GM12878 (cell line): ENCODE data around the gene CUTC. TPM values are rescaled to one million over a fixed set of nuclear protein-coding genes. Genes with fewer than 3 reads are reported as not detected.

Source experiments
- ATAC-seq: fragments of 200-7000 bp; cut with Tn5 transposase; 3 replicates; pipeline ENCODE4 v1.9.1; 2020; ENCODE audit warnings: mild to moderate bottlenecking, moderate library complexity
- BruUV-seq: library from RNA; stranded (reverse); fragments of 400-500 nt; replicated peaks from 2 replicates; lab custom pipeline; 2021; lab: Mats Ljungman, UMichigan
- CTCF ChIA-PET: fragments of 300-600 bp; sonication (Branson Sonifier 250); formaldehyde crosslinking; extraction: SDS; loops from one replicate; lab custom pipeline; 2021; ENCODE audit warnings: inconsistent platforms; lab: Yijun Ruan, JAX
- POLR2A ChIA-PET: fragments of 350-600 bp; formaldehyde crosslinking; extraction: SDS; loops from one replicate; lab custom pipeline; 2021; ENCODE audit warnings: inconsistent platforms; lab: Charles Lee
- RAD21 ChIA-PET: fragments of 300-600 bp; sonication (Branson Sonifier 250); formaldehyde crosslinking; loops from one replicate; lab custom pipeline; 2023; ENCODE audit warnings: antibody characterized with exemption; ENCODE audit not compliant: unreplicated experiment; lab: Charles Lee
- SMC1A ChIA-PET: fragments of 300-600 bp; sonication (Branson Sonifier 250); formaldehyde crosslinking; loops from one replicate; lab custom pipeline; 2023; ENCODE audit not compliant: unreplicated experiment, uncharacterized antibody; lab: Charles Lee
- DNase-seq: peaks from one replicate; pipeline ENCODE4 v3.0.0-alpha.2; 2011; ENCODE audit warnings: low read depth, low spot score
- FAIRE-seq: peaks from 3 replicates; lab custom pipeline; 2011; peaks lifted over from hg19 to GRCh38; lab: Jason Lieb, UNC
- H2AFZ ChIP-seq: 2 replicates; pipeline ENCODE4 v1.6.0; 2011; ENCODE audit warnings: low read depth, low read length, control low read depth; ENCODE audit not compliant: control insufficient read depth
- H3K27ac ChIP-seq: 2 replicates; pipeline ENCODE4 v1.5.1; 2011; ENCODE audit warnings: control low read depth; ENCODE audit not compliant: control insufficient read depth, insufficient read depth
- H3K27me3 ChIP-seq, 2 experiments: replicated peaks in 1 of 2; 2 replicates each; pipeline versions ENCODE4 v1.6.0 to v1.6.1; 2011; ENCODE audit warnings: low read length in 1 of 2; ENCODE audit not compliant: control insufficient read depth in 2 of 2, insufficient read depth in 2 of 2
- H3K36me3 ChIP-seq, 2 experiments: 2 replicates each; pipeline ENCODE4 v1.5.1; 2011; ENCODE audit warnings: low read length in 1 of 2; ENCODE audit not compliant: control insufficient read depth in 2 of 2, insufficient read depth in 2 of 2
- H3K4me1 ChIP-seq: 2 replicates; pipeline ENCODE4 v1.6.1; 2011; ENCODE audit warnings: mild to moderate bottlenecking, low read length, moderate library complexity, mixed read lengths; ENCODE audit not compliant: control insufficient read depth, insufficient read depth
- H3K4me2 ChIP-seq: 2 replicates; pipeline ENCODE4 v1.6.0; 2011; ENCODE audit warnings: control low read depth; ENCODE audit not compliant: control insufficient read depth, insufficient read depth
- H3K4me3 ChIP-seq: fragments of 200-600 bp; sonication (generic); 2 replicates; pipeline ENCODE4 v1.5.1; 2016
- H3K79me2 ChIP-seq: 2 replicates; pipeline ENCODE4 v1.6.0; 2011; ENCODE audit warnings: low read length; ENCODE audit not compliant: control insufficient read depth, insufficient read depth
- H3K9ac ChIP-seq: 2 replicates; pipeline ENCODE4 v1.8.0; 2011; ENCODE audit warnings: low read length, control low read depth, mixed read lengths; ENCODE audit not compliant: control insufficient read depth, insufficient read depth
- H3K9me3 ChIP-seq: replicated peaks from 3 replicates; pipeline ENCODE4 v1.5.1; 2011; ENCODE audit warnings: mild to moderate bottlenecking, low read length; ENCODE audit not compliant: control insufficient read depth, insufficient read depth
- H4K20me1 ChIP-seq: 2 replicates; pipeline ENCODE4 v1.6.0; 2011; ENCODE audit not compliant: control insufficient read depth, insufficient read depth
- BCL11A ChIP-seq: IDR thresholded peaks from 2 replicates; pipeline ENCODE4 v1.6.1; 2011; ENCODE audit warnings: low read depth, low read length
- CBFB ChIP-seq: IDR thresholded peaks from 2 replicates; pipeline ENCODE4 v1.6.1; 2016; ENCODE audit warnings: antibody characterized with exemption, low read depth
- CHD4 ChIP-seq: fragments of 200-600 bp; sonication (generic); IDR thresholded peaks from 2 replicates; pipeline ENCODE4 v1.6.1; 2016; ENCODE audit warnings: mild to moderate bottlenecking
- HSF1 ChIP-seq: fragments of 150-350 bp; IDR thresholded peaks from 2 replicates; pipeline ENCODE4 v1.6.1; 2014; ENCODE audit warnings: mild to moderate bottlenecking, low read depth, low read length
- MLLT1 ChIP-seq: fragments of 450-650 bp; IDR thresholded peaks from 2 replicates; pipeline ENCODE4 v1.6.1; 2016; ENCODE audit warnings: mild to moderate bottlenecking
- MTA3 ChIP-seq: IDR thresholded peaks from 2 replicates; pipeline ENCODE4 v1.6.1; 2012; ENCODE audit warnings: low read length, inconsistent platforms, borderline replicate concordance
- MXI1 ChIP-seq: fragments of 150-350 bp; IDR thresholded peaks from 2 replicates; pipeline ENCODE4 v1.6.1; 2011; ENCODE audit warnings: low read depth, mild to moderate bottlenecking, inconsistent platforms, low read length, improper control_type of control experiment
- MYC ChIP-seq: IDR thresholded peaks from 2 replicates; pipeline ENCODE4 v1.6.1; 2011; ENCODE audit warnings: mild to moderate bottlenecking, low read length, moderate library complexity, inconsistent platforms; ENCODE audit not compliant: insufficient read depth, insufficient replicate concordance, insufficient read length, severe bottlenecking
- POLR2A ChIP-seq: IDR thresholded peaks from 2 replicates; pipeline ENCODE4 v1.6.1; 2011; ENCODE audit warnings: low read depth, mild to moderate bottlenecking, low read length
- POLR2AphosphoS5 ChIP-seq: IDR thresholded peaks from 2 replicates; pipeline ENCODE4 v1.6.1; 2011; ENCODE audit warnings: mild to moderate bottlenecking, low read length, inconsistent platforms
- RAD51 ChIP-seq: fragments of 450-650 bp; IDR thresholded peaks from 2 replicates; pipeline ENCODE4 v1.6.1; 2016; ENCODE audit warnings: moderate library complexity, mild to moderate bottlenecking, inconsistent platforms
- SIX5 ChIP-seq: IDR thresholded peaks from 2 replicates; pipeline ENCODE4 v1.6.1; 2011; ENCODE audit warnings: mild to moderate bottlenecking, low read depth, low read length, moderate library complexity; ENCODE audit not compliant: severe bottlenecking
- WGBS: methylation state at CpG from one replicate; pipeline ENCODE4 v1.1.6; 2016; ENCODE audit warnings: low lambda C conversion rate; ENCODE audit not compliant: insufficient replicate concordance, insufficient coverage; ENCODE audit errors: missing lambda C conversion rate; 5-methylcytosine and 5-hydroxymethylcytosine counted together
- in situ Hi-C: fragments of 300-500 bp; cut with MboI; formaldehyde crosslinking; loops from 9 replicates; pipeline ENCODE4 v1.14.3; 2018; ENCODE audit warnings: mixed read lengths
- intact Hi-C: fragments of 100-400 bp; cut with micrococcal nuclease; formaldehyde crosslinking; loops from one replicate; pipeline ENCODE4 v1.14.2; 2022; ENCODE audit not compliant: unreplicated experiment
- polyA plus RNA-seq, 11 experiments: library from polyadenylated mRNA; depleted of rRNA in 4 of 11; unstranded in 6 of 11; stranded (reverse) in 5 of 11; fragments of >200 nt; fragmentation: Nextera tagmentation in 4 of 11; fragmentation: Illumina TruSeq in 1 of 11; extraction: Ambion mirVana in 4 of 11; extraction: Trizol in 1 of 11; gene quantifications; 1 replicate in 1 of 11; 2 replicates in 10 of 11; pipeline versions ENCODE4 v1.2.1 to v1.2.3, GENCODE V29; 2011 to 2016; ENCODE audit warnings: inconsistent platforms in 2 of 11, missing spikeins in 2 of 11, low read depth in 1 of 11
- total RNA-seq, 4 experiments: library from RNA; depleted of rRNA in 3 of 4; stranded (reverse); fragments of >200 nt in 3 of 4; fragmentation: Illumina TruSeq in 1 of 4; extraction: Trizol in 1 of 4; gene quantifications; 2 replicates each; pipeline versions ENCODE4 v1.2.1 to v1.2.3, GENCODE V29; 2013 to 2021

CUTC gene
- total and polyA plus RNA-seq, 10 of the 15 experiments (the other 5 are each of a cell fraction or from before 2014, with no cell fraction given): 23.8 to 71.7 (median 40.8) TPM

GRCh38 chr10:99804471-99804870, 72.4 kb downstream of the CUTC start:
- ChIA-PET SMC1A (interaction anchor here (1.2 kb wide), 1 partner anchor 272 kb away, joined by 3 read pairs; no protein-coding TSS in a partner anchor), CTCF (no interaction called here), RAD21 (no interaction called here), POLR2A (no interaction called here)
- Histone ChIP-seq H3K9me3 (no peaks in the 10 kb centered on the region), H3K36me3 (no peaks in the 10 kb centered on the region), H3K4me1 (no peaks in the 10 kb centered on the region), H3K9ac (no peak overlapping the region), H3K4me3 (no peak overlapping the region), H2AFZ (no peak overlapping the region), H3K27me3 (no peaks in the 10 kb centered on the region), H4K20me1 (no peaks in the 10 kb centered on the region), H3K27ac (no peak overlapping the region), H3K79me2 (no peaks in the 10 kb centered on the region), H3K4me2 (no peak overlapping the region)
- ATAC-seq (no peak), DNase-seq (no peak), FAIRE-seq (no peak)
- intact Hi-C loops (no loop called here), in situ Hi-C loops (no loop called here)
- WGBS: 30% methylated on average over 3 of the region's 3 CpGs
- BruUV-seq: no TSS peak
- TF ChIP-seq CHD4 (no peak), RAD51 (no peak), CBFB (no peak), MLLT1 (no peak)
- TF ChIP-seq, all 136 proteins: peak for 0

- Histone ChIP-seq H3K9ac (no peak overlapping the region), H2AFZ (no peak overlapping the region), H3K4me3 (no peak overlapping the region), H3K9me3 (no peaks in the 10 kb centered on the region), H4K20me1 (no peaks in the 10 kb centered on the region), H3K27ac (no peak overlapping the region), H3K36me3 (no peaks in the 10 kb centered on the region), H3K4me1 (no peaks in the 10 kb centered on the region), H3K27me3 (no peaks in the 10 kb centered on the region), H3K79me2 (no peaks in the 10 kb centered on the region), H3K4me2 (no peak overlapping the region)
- in situ Hi-C loops: no loop called here
- ChIA-PET SMC1A (no interaction called here), POLR2A (no interaction called here), CTCF (no interaction called here), RAD21 (no interaction called here)
- 40% methylated on average over 5 of the region's 5 CpGs for WGBS
- DNase-seq (no peak), ATAC-seq (no peak), FAIRE-seq (no peak)
- intact Hi-C loops: no loop called here
- BruUV-seq: no TSS peak
- no peak for TF ChIP-seq MTA3
- no peak for TF ChIP-seq BCL11A
- no peak for TF ChIP-seq POLR2AphosphoS5
- no peak for TF ChIP-seq MYC
- no peak for TF ChIP-seq POLR2A
- TF ChIP-seq MXI1: no peak
- no peak for TF ChIP-seq HSF1
- TF ChIP-seq SIX5: no peak
Observed at GRCh38 chr10:99805190-99805589, 73.2 kb downstream of the CUTC start.
